OCI-LY1 (cell line): ENCODE results near the gene PBXIP1.

Experiments
- H2AFZ ChIP-seq: fragments of 200-600 bp; sonication (generic), shearing (Covaris generic); 2 replicates; pipeline ENCODE4 v1.6.0; 2014; ENCODE audit warnings: antibody characterized with exemption, mild to moderate bottlenecking, low read length
- H3F3A ChIP-seq: fragments of 200-600 bp; sonication (generic), shearing (Covaris generic); 2 replicates; pipeline ENCODE4 v1.6.0; 2014; ENCODE audit warnings: mild to moderate bottlenecking, antibody characterized with exemption, low read length, moderate library complexity; ENCODE audit not compliant: insufficient read depth
- H3K27ac ChIP-seq: fragments of 200-600 bp; sonication (generic); 2 replicates; pipeline ENCODE4 v1.5.1; 2014; ENCODE audit warnings: low read length, mixed run types, mild to moderate bottlenecking, low read depth; ENCODE audit not compliant: poor library complexity, severe bottlenecking
- H3K27me3 ChIP-seq: fragments of 200-600 bp; sonication (generic); 2 replicates; pipeline ENCODE4 v1.6.0; 2014; ENCODE audit warnings: antibody characterized with exemption, mild to moderate bottlenecking, low read length, moderate library complexity; ENCODE audit not compliant: insufficient read depth
- H3K36me3 ChIP-seq: fragments of 200-600 bp; sonication (generic); 2 replicates; pipeline ENCODE4 v1.6.1; 2014; ENCODE audit warnings: mild to moderate bottlenecking, antibody characterized with exemption, low read length, moderate library complexity, mixed read lengths; ENCODE audit not compliant: insufficient read depth
- H3K4me1 ChIP-seq: fragments of 200-600 bp; sonication (generic); 2 replicates; pipeline ENCODE4 v1.5.1; 2014; ENCODE audit warnings: mild to moderate bottlenecking, low read length, moderate library complexity; ENCODE audit not compliant: insufficient read depth, severe bottlenecking
- H3K4me2 ChIP-seq: fragments of 200-600 bp; sonication (generic), shearing (Covaris generic); 2 replicates; pipeline ENCODE4 v1.6.1; 2014; ENCODE audit warnings: low read length
- H3K4me3 ChIP-seq: fragments of 200-600 bp; sonication (generic); 2 replicates; pipeline ENCODE4 v1.5.1; 2014; ENCODE audit warnings: low read length, low read depth, mild to moderate bottlenecking, mixed read lengths; ENCODE audit not compliant: poor library complexity, severe bottlenecking
- H3K79me2 ChIP-seq: fragments of 200-600 bp; shearing (Covaris generic); 2 replicates; pipeline ENCODE4 v1.6.1; 2016; ENCODE audit warnings: mixed run types, low read length, mixed read lengths; ENCODE audit not compliant: insufficient read depth
- H3K9ac ChIP-seq: fragments of 200-600 bp; sonication (generic), shearing (Covaris generic); 2 replicates; pipeline ENCODE4 v1.6.1; 2014; ENCODE audit warnings: mild to moderate bottlenecking, low read length, mixed read lengths
- H3K9me2 ChIP-seq: fragments of 200-600 bp; sonication (generic), shearing (Covaris generic); 2 replicates; pipeline ENCODE4 v1.6.1; 2014; ENCODE audit warnings: low read depth, mild to moderate bottlenecking, low read length, mixed read lengths
- H3K9me3 ChIP-seq: fragments of 200-600 bp; shearing (Covaris generic); 2 replicates; pipeline ENCODE4 v1.6.1; 2014; ENCODE audit warnings: low read length, mixed read lengths
- H4K20me1 ChIP-seq: fragments of 200-600 bp; sonication (generic), shearing (Covaris generic); 2 replicates; pipeline ENCODE4 v1.6.0; 2016; ENCODE audit warnings: mild to moderate bottlenecking, low read length; ENCODE audit not compliant: insufficient read depth
- EZH2 ChIP-seq: fragments of 200-600 bp; sonication (generic), shearing (Covaris generic); IDR thresholded peaks from 2 replicates; pipeline ENCODE4 v1.8.0; 2017; ENCODE audit warnings: borderline replicate concordance, mixed run types, mild to moderate bottlenecking, antibody characterized with exemption, low read length, moderate library complexity, mixed read lengths
- TF ChIP-seq, protein P1 (sequence below): fragments of 200-600 bp; sonication (generic), shearing (Covaris generic); IDR thresholded peaks from 2 replicates; pipeline ENCODE4 v1.5.1; 2017; ENCODE audit warnings: mild to moderate bottlenecking, antibody characterized with exemption, low read length, moderate library complexity, mixed read lengths

PBXIP1 gene

DNA sequence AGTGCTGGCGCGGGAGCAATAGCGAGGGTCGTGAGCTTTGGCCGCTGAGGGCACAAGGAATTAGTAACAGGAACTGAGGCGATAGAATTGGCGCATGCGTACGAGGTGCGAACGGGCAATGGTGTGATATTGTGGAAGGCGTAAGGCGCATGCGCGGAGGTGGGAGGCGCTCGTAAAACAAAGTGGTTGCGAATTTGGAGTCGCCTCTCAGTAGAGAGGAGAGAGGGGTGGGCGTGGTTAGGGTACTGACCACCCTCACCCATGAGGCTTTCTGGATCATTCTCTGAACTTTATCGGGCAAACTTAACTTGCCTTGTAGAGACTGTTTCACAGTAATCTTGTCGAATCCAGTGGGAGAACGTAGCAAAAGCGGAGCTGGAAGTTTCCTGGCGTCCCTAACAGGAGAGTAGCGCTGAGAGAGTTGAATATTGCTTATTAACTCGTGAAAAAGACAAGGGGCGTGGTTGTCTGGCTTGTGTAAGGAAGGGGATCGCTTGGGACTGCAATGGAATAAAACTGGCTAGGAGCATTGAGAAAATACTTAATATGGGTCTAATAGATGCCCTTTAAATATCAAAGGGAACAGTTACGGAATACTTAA lies 19.0 kb upstream of the PBXIP1 start:
- Histone ChIP-seq H3K4me2 (peak overlapping the region; percentile 91), H3K9me2 (no peaks in the 10 kb centered on the region), H3K79me2 (peaks cover 28% of the 10 kb centered on the region), H3F3A (0 out of 2 replicates have a peak, but pooled peaks cover 4% of the 10 kb centered on the region), H2AFZ (no peak overlapping the region), H3K9ac (peak overlapping the region; percentile 86), H3K4me1 (peaks cover 57% of the 10 kb centered on the region), H3K27me3 (no peaks in the 10 kb centered on the region), H3K4me3 (peak overlapping the region; percentile 79), H4K20me1 (no peaks in the 10 kb centered on the region), H3K9me3 (no peaks in the 10 kb centered on the region), H3K36me3 (peaks cover 22% of the 10 kb centered on the region), H3K27ac (peak overlapping the region; percentile 88)
- TF ChIP-seq EZH2: no peak
- TF ChIP-seq, protein P1, sequence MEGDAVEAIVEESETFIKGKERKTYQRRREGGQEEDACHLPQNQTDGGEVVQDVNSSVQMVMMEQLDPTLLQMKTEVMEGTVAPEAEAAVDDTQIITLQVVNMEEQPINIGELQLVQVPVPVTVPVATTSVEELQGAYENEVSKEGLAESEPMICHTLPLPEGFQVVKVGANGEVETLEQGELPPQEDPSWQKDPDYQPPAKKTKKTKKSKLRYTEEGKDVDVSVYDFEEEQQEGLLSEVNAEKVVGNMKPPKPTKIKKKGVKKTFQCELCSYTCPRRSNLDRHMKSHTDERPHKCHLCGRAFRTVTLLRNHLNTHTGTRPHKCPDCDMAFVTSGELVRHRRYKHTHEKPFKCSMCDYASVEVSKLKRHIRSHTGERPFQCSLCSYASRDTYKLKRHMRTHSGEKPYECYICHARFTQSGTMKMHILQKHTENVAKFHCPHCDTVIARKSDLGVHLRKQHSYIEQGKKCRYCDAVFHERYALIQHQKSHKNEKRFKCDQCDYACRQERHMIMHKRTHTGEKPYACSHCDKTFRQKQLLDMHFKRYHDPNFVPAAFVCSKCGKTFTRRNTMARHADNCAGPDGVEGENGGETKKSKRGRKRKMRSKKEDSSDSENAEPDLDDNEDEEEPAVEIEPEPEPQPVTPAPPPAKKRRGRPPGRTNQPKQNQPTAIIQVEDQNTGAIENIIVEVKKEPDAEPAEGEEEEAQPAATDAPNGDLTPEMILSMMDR: no peak

DNA sequence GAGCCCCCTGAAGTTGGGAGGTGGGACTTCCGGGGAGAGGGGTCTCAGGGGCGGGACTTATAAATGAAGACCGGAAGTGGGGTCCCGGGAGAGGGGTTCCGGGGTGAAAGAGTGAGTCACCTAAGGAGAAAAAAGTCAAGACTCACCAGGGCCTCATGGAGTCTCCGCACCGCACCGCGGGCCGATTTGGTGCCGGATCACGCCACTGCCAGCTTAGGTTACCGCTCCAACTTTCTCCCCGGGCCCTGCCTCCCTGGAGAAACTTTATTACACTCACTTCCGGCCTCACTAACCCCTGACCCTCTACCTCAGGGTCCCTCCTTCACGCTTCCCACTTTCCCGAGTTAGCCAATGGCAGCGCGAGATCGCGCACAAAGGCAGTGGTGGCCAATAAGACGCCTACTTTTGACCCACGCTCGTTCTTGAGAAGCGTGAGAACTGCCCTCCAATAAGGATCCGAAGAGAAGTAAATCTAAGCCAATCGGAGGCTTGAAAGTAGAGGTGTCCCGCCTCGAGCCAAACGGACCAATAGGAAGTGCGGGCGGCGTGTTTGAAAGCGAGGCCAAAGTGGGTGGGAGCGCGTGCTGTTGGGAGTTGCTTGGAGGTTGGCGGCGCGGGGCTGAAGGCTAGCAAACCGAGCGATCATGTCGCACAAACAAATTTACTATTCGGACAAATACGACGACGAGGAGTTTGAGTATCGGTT lies 18.4 kb upstream of the PBXIP1 start, which contains the start of gene CKS1B:
Gene CKS1B (plus strand): TSS at position 580 of the 706 bp plus-strand sequence. CDS start 65 bp downstream, at position 645.
- H3F3A ChIP-seq: 0 out of 2 replicates have a peak, but pooled peaks cover 4% of the 10 kb centered on the region
- peak within 1 kb of the TSS; percentile 86 for H3K9ac ChIP-seq
- peaks cover 28% of the 10 kb centered on the region for H3K79me2 ChIP-seq
- H4K20me1 ChIP-seq: no peaks in the 10 kb centered on the region
- no peaks in the 10 kb centered on the region for H3K9me3 ChIP-seq
- H3K27me3 ChIP-seq: no peaks in the 10 kb centered on the region
- no peak within 1 kb of the TSS for H2AFZ ChIP-seq
- H3K4me2 ChIP-seq: peak within 1 kb of the TSS; percentile 91
- TF ChIP-seq, protein P1: no peak
- TF ChIP-seq EZH2: no peak
- H3K36me3 ChIP-seq: peaks cover 21% of the 10 kb centered on the region; the same call in 1 of the 2 replicates
- H3K4me3 ChIP-seq: peak within 1 kb of the TSS; percentile 79
- H3K9me2 ChIP-seq: no peaks in the 10 kb centered on the region
- peak within 1 kb of the TSS; percentile 88 for H3K27ac ChIP-seq
- peaks cover 57% of the 10 kb centered on the region for H3K4me1 ChIP-seq

DNA sequence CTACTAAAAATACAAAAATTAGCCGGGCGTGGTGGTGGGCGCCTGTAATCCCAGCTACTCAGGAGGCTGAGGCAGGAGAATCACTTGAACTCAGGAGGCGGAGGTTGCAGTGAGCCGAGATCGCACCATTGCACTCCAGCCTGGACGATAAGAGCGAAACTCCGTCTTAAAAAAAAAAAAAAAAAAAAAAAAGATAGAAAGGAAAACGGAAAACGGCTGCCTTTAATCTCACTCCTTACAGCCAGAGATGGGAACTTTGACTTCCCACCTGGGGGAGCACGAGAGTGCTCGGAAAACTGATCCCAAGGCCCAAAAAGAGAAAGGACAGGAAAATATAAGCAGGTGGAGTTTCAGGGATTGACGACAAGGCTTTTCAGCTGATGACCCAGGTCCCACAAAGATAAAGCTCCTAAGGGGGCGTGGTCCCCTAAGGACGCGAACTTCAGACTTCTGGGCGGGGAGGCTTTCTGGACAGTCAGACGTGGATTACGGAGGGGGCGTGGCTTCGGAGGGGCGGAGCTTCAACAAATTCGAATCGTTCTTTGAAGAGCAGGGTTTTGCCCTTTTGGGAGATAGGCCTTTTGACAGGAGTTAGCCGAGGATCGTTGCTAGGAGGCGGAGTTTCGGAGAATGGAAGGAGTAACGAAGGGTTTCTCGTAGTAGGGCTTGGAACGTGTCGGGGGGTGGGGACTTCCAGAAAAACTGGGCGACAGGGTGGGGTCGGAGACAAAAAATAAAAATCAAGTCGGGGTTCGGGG lies 17.6 kb upstream of the PBXIP1 start:
- TF ChIP-seq EZH2: no peak
- TF ChIP-seq, protein P1: peak; percentile 15; the same call in 1 of the 2 replicates
- no peaks in the 10 kb centered on the region for H3K9me3 ChIP-seq
- H3K9me2 ChIP-seq: no peaks in the 10 kb centered on the region
- peaks cover 28% of the 10 kb centered on the region for H3K79me2 ChIP-seq
- H3K36me3 ChIP-seq: peaks cover 20% of the 10 kb centered on the region; the same call in 1 of the 2 replicates
- H3F3A ChIP-seq: 0 out of 2 replicates have a peak, but pooled peaks cover 4% of the 10 kb centered on the region
- H3K27me3 ChIP-seq: no peaks in the 10 kb centered on the region
- peak overlapping the region; percentile 79 for H3K4me3 ChIP-seq
- H3K27ac ChIP-seq: peak overlapping the region; percentile 88
- H2AFZ ChIP-seq: no peak overlapping the region
- H3K9ac ChIP-seq: peak overlapping the region; percentile 82
- H4K20me1 ChIP-seq: no peaks in the 10 kb centered on the region
- H3K4me2 ChIP-seq: peak overlapping the region; percentile 74
- peaks cover 57% of the 10 kb centered on the region for H3K4me1 ChIP-seq
